Measurements from ENCODE around the gene SOD2. TPM values are rescaled to one million over a fixed set of nuclear protein-coding genes. Genes with fewer than 3 reads are reported as not detected.

The SOD2 gene
- total RNA-seq, 1 experiment from 2014 or later = 80.5 TPM

GRCh38 chr6:159726918-159727716, 34.1 kb upstream of the SOD2 start, which contains the start of gene WTAP:
TSS of gene WTAP (plus strand) at chr6:159727506. CDS start at chr6:159736266, 8,760 bp downstream.
- peak within 1 kb of the TSS; percentile 80 for H3K27ac ChIP-seq (ENCODE audit: insufficient read length, low read depth, low read length)
- no peaks in the 10 kb centered on the region; a peak in 2 of 5 replicates for H3K9me3 Mint-ChIP-seq
- no CpG with 5 or more reads among the region's 93 CpGs for WGBS (ENCODE audit: extremely low coverage, insufficient read length, low lambda C conversion rate)

More at GRCh38 chr6:159726918-159727716, 34.1 kb upstream of the SOD2 start, which contains the start of gene WTAP:
- H3K36me3 Mint-ChIP-seq (ENCODE audit: insufficient read depth in 1 of 3, low read depth in 3 of 3) = peaks cover 18 to 29% (median 22%) of the 10 kb centered on the region in 3 experiments
- peak within 1 kb of the TSS; percentile 24 for H3K23ac ChIP-seq (ENCODE audit: insufficient read length, low read depth, low read length)
- peak within 1 kb of the TSS; percentile 99 to 100 (median 99) for H3K27ac Mint-ChIP-seq
- H4K91ac ChIP-seq (ENCODE audit: insufficient read length, low read depth, low read length) = no peak within 1 kb of the TSS
- H2BK15ac ChIP-seq (ENCODE audit: low read depth, low read length) = no peak within 1 kb of the TSS
- peak within 1 kb of the TSS; percentile 100 for H3K14ac ChIP-seq (ENCODE audit: insufficient read depth, low read length)
- peak; percentile 97 for DNase-seq
- H4K5ac ChIP-seq (ENCODE audit: insufficient read length, low read depth, low read length) = peak within 1 kb of the TSS; percentile 3
- H3K79me1 ChIP-seq (ENCODE audit: insufficient read depth, low read depth, low read length, poor library complexity, severe bottlenecking) = no peaks in the 10 kb centered on the region
- H2AK5ac ChIP-seq (ENCODE audit: insufficient read length, low read length) = no peak within 1 kb of the TSS
- H2BK120ac ChIP-seq (ENCODE audit: low read depth, low read length, poor library complexity, severe bottlenecking) = peak within 1 kb of the TSS; percentile 84
- no peaks in the 10 kb centered on the region for H3K4me1 ChIP-seq (ENCODE audit: insufficient read depth, low read length)
- no peak within 1 kb of the TSS for H4K8ac ChIP-seq (replicated peaks; ENCODE audit: insufficient read length, low read depth, low read length)
- peaks cover 25 to 31% of the 10 kb centered on the region in 2 experiments for H3K4me1 Mint-ChIP-seq
- H3K79me2 ChIP-seq (ENCODE audit: insufficient read depth, low read length) = peaks cover 47% of the 10 kb centered on the region
- no peaks in the 10 kb centered on the region for H4K20me1 ChIP-seq (ENCODE audit: control insufficient read depth, insufficient read depth, insufficient read length)
- no peaks in the 10 kb centered on the region for H3K27me3 ChIP-seq (ENCODE audit: insufficient read depth, low read length)
- peak within 1 kb of the TSS; percentile 97 to 98 for H3K4me3 Mint-ChIP-seq
- no peak for TF ChIP-seq CTCF (conservative IDR thresholded peaks at IDR 0.05)
- peak within 1 kb of the TSS; percentile 88 for H3K4me2 ChIP-seq (ENCODE audit: insufficient read depth, insufficient read length, low read length)
- H3K9me3 ChIP-seq (ENCODE audit: control insufficient read depth, low read depth, low read length) = no peaks in the 10 kb centered on the region
- peak within 1 kb of the TSS; percentile 12 for H2BK20ac ChIP-seq (ENCODE audit: low read depth, low read length, poor library complexity, severe bottlenecking)
- H3K18ac ChIP-seq (ENCODE audit: insufficient read length, low read depth, low read length) = peak within 1 kb of the TSS; percentile 99
- no peak within 1 kb of the TSS for H3K56ac ChIP-seq (ENCODE audit: insufficient read length, low read depth, low read length)
- H3K23me2 ChIP-seq (ENCODE audit: insufficient read length, low read depth, low read length, poor library complexity, severe bottlenecking) = peaks cover 3% of the 10 kb centered on the region
- peak within 1 kb of the TSS; percentile 24 for H3T11ph ChIP-seq (ENCODE audit: low read length)
- H2BK5ac ChIP-seq (ENCODE audit: insufficient read length, low read length) = no peak within 1 kb of the TSS
- no peak within 1 kb of the TSS for H2AFZ ChIP-seq (ENCODE audit: low read length)
- peak within 1 kb of the TSS; percentile 99 for H3K9ac ChIP-seq (ENCODE audit: extremely low read depth, insufficient read length, low read length)
- no peak within 1 kb of the TSS for H2BK12ac ChIP-seq (ENCODE audit: insufficient read length, low read depth, low read length)
- H3K27me3 Mint-ChIP-seq (ENCODE audit: low read depth) = no peaks in the 10 kb centered on the region; the same call in 1 of the 2 replicates
- H3K4ac ChIP-seq (ENCODE audit: low read depth, low read length) = no peak within 1 kb of the TSS; the same call in 1 of the 2 replicates

Data from H9 (cell line).